ENCODE results near the gene SLC23A2. TPM values are rescaled to one million over a fixed set of nuclear protein-coding genes. Genes with fewer than 3 reads are reported as not detected.
"Not testable (repeated sequence)": the region's sequence is repeated elsewhere in the genome, so short reads cannot be mapped to it uniquely, and the experiment has no call there.

SLC23A2 gene
- total RNA-seq, 4 donors from 2014 or later, result 5.0 to 11.6 (median 7.9) TPM

- no peaks in the 10 kb centered on the region for H3K27me3 ChIP-seq
- in situ Hi-C loops (cut with MboI; ENCODE audit: low pct_ligation_motif_present in 1 of 4, low pct_unique_long_range_greater_than_20kb in 1 of 4, low sequenced_read_pairs in 3 of 4) (no loop called here), intact Hi-C loops (cut with DNase I; ENCODE audit: low total_unique reads) (no loop called here)
- WGBS, 2 donors (ENCODE audit: low coverage in 1 of 2), result 65 to 72% methylated on average over 2 of the region's 2 CpGs
- no peak for DNase-seq
- H3K4me1 ChIP-seq, result no peaks in the 10 kb centered on the region
- no peaks in the 10 kb centered on the region for H3K9me3 ChIP-seq
- no peak overlapping the region for H3K27ac ChIP-seq
- no peak overlapping the region for H3K4me3 ChIP-seq
- H3K36me3 ChIP-seq, result no peaks in the 10 kb centered on the region
- TF ChIP-seq POLR2A (IDR thresholded peaks at IDR 0.05) (no peak), CTCF (IDR thresholded peaks at IDR 0.05) (no peak), EP300 (IDR thresholded peaks at IDR 0.05; ENCODE audit: low read depth) (no peak), POLR2AphosphoS5 (IDR thresholded peaks at IDR 0.05) (no peak)
These were observed 35.5 kb upstream of the SLC23A2 start for GRCh38 chr20:5036828-5037227.

- H3K27ac ChIP-seq; H3K27me3 ChIP-seq; intact Hi-C loops (cut with DNase I; ENCODE audit: low total_unique reads); H3K4me1 ChIP-seq; H3K36me3 ChIP-seq; H3K9me3 ChIP-seq; H3K4me3 ChIP-seq; in situ Hi-C loops (cut with MboI; ENCODE audit: low pct_ligation_motif_present in 1 of 4, low pct_unique_long_range_greater_than_20kb in 1 of 4, low sequenced_read_pairs in 3 of 4); DNase-seq: not testable (repeated sequence)
- WGBS, 2 donors (ENCODE audit: low coverage in 1 of 2), result 73% methylated on average over 1 of the region's 1 CpG; no CpG with 5 or more reads in 1 of the 2 donors
These were observed 34.2 kb upstream of the SLC23A2 start for GRCh38 chr20:5035518-5035917.

- Histone ChIP-seq H3K4me3 (no peak overlapping the region), H3K27ac (no peak overlapping the region), H3K9me3 (no peaks in the 10 kb centered on the region), H3K4me1 (no peaks in the 10 kb centered on the region), H3K27me3 (no peaks in the 10 kb centered on the region), H3K36me3 (no peaks in the 10 kb centered on the region)
- WGBS, 2 donors (ENCODE audit: low coverage in 1 of 2), result 60 to 69% methylated on average over 1 to 2 of the region's 2 CpGs
- TF ChIP-seq CTCF (IDR thresholded peaks at IDR 0.05) (no peak), POLR2AphosphoS5 (IDR thresholded peaks at IDR 0.05) (no peak), POLR2A (IDR thresholded peaks at IDR 0.05) (no peak), EP300 (IDR thresholded peaks at IDR 0.05; ENCODE audit: low read depth) (no peak)
- in situ Hi-C loops (cut with MboI; ENCODE audit: low pct_ligation_motif_present in 1 of 4, low pct_unique_long_range_greater_than_20kb in 1 of 4, low sequenced_read_pairs in 3 of 4), result no loop called here
- DNase-seq, result no peak
- intact Hi-C loops (cut with DNase I; ENCODE audit: low total_unique reads), result no loop called here
These were observed 32.3 kb upstream of the SLC23A2 start for GRCh38 chr20:5033566-5033965.

GRCh38 chr20:5031701-5032100 lies 30.4 kb upstream of the SLC23A2 start:
- H3K4me1 ChIP-seq; H3K9me3 ChIP-seq; H3K4me3 ChIP-seq; H3K36me3 ChIP-seq; H3K27me3 ChIP-seq; H3K27ac ChIP-seq; in situ Hi-C loops (cut with MboI; ENCODE audit: low pct_ligation_motif_present in 1 of 4, low pct_unique_long_range_greater_than_20kb in 1 of 4, low sequenced_read_pairs in 3 of 4); DNase-seq; intact Hi-C loops (cut with DNase I; ENCODE audit: low total_unique reads): not testable (repeated sequence)
- 88 to 92% methylated on average over 1 to 10 of the region's 10 CpGs for WGBS, 2 donors (ENCODE audit: low coverage in 1 of 2)

GRCh38 chr20:5031206-5031557 lies 29.9 kb upstream of the SLC23A2 start:
- Histone ChIP-seq H3K27ac (no peak overlapping the region), H3K9me3 (no peaks in the 10 kb centered on the region), H3K27me3 (no peaks in the 10 kb centered on the region), H3K4me3 (no peak overlapping the region), H3K4me1 (no peaks in the 10 kb centered on the region), H3K36me3 (no peaks in the 10 kb centered on the region)
- TF ChIP-seq EP300 (IDR thresholded peaks at IDR 0.05; ENCODE audit: low read depth), result no peak
- no peak for TF ChIP-seq CTCF (IDR thresholded peaks at IDR 0.05)
- TF ChIP-seq POLR2A (IDR thresholded peaks at IDR 0.05), result no peak
- TF ChIP-seq POLR2AphosphoS5 (IDR thresholded peaks at IDR 0.05), result no peak
- WGBS, 2 donors (ENCODE audit: low coverage in 1 of 2), result 63 to 79% methylated on average over 4 to 10 of the region's 10 CpGs
- intact Hi-C loops (cut with DNase I; ENCODE audit: low total_unique reads) (no loop called here), in situ Hi-C loops (cut with MboI; ENCODE audit: low pct_ligation_motif_present in 1 of 4, low pct_unique_long_range_greater_than_20kb in 1 of 4, low sequenced_read_pairs in 3 of 4) (no loop called here)
- no peak for DNase-seq
